Measurements from ENCODE around the gene SF3A2.

SF3A2 gene

DNA sequence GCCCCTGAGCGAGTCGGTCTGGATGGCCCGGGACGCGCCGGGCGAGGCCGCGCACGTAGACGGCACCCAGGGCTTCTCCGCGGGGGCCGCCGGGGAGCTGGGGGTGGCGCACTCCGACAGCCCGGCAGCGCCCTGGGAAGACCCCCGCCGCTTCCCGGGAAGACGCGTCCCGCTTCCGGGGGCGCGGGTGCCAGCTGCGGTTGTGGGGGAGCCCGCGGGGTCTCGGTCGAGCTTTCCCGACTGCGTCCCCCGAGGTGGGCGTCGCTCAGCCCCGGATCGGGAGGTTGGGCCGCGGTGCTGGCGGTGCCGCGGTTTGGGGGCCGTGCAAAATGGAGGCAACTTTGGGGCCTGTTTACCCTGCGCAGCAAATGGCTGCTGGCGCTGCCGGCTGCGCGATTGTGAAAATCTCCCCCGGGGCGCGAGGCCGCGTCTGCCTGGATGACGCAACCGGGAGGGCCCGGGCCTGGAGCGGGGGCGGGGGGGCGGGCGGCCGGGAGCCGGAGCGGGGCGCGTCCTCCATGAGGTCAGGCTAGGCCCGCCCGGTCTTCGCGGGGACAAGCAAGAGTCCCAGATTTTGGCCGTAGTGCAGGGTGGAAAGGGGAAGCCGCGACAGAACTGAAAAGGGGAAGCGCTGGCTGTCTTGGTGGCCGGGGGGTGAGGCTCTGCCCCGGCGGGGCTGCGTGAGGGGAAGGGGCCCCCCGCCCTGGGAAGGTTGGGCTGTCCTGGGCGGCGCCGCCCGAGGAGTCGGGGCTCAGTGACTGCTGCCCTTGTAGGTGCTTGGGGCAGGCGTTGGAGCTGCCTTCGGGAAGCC is 34.0 kb downstream of the SF3A2 start:
- H3K79me1 ChIP-seq (ENCODE audit: low read depth, low read length): peaks cover 23% of the 10 kb centered on the region
- H2AK5ac ChIP-seq (ENCODE audit: low read depth, low read length): peak overlapping the region; percentile 90
- H3K27ac ChIP-seq (replicated peaks; ENCODE audit: low read length): peak overlapping the region; percentile 43
- peak overlapping the region; percentile 100 for H3K4me3 ChIP-seq (ENCODE audit: low read length in 2 of 2)
- H2BK15ac ChIP-seq (ENCODE audit: low read length): no peak overlapping the region
- H2BK12ac ChIP-seq (ENCODE audit: low read length): no peak overlapping the region
- peak overlapping the region; percentile 100 for H3K14ac ChIP-seq (ENCODE audit: low read length)
- H3K4me1 ChIP-seq (ENCODE audit: control insufficient read depth in 2 of 2, insufficient read depth in 1 of 2, low read depth in 1 of 2, low read length in 2 of 2): peaks cover 12 to 30% of the 10 kb centered on the region in 2 donors
- WGBS, 2 donors (ENCODE audit: extremely low coverage in 2 of 2, insufficient read length in 2 of 2, insufficient replicate concordance in 1 of 2): no CpG with 5 or more reads among the region's 88 CpGs
- no peak overlapping the region for H2AFZ ChIP-seq (ENCODE audit: low read length)
- H4K91ac ChIP-seq (ENCODE audit: low read depth, low read length, poor library complexity): no peak overlapping the region
- peak overlapping the region; percentile 53 for H3K4ac ChIP-seq (ENCODE audit: low read length)
- peak overlapping the region; percentile 98 for H3K18ac ChIP-seq (ENCODE audit: low read length)
- no peak overlapping the region for H4K8ac ChIP-seq (ENCODE audit: low read depth, low read length)
- H2BK120ac ChIP-seq (ENCODE audit: low read depth, low read length): no peak overlapping the region
- H3K36me3 ChIP-seq (replicated peaks in 1 of 2; ENCODE audit: control insufficient read depth in 2 of 2, insufficient read depth in 2 of 2, low read length in 2 of 2): peaks cover 19 to 28% of the 10 kb centered on the region in 2 donors
- peak overlapping the region; percentile 100 for H3K23ac ChIP-seq (ENCODE audit: low read depth, low read length, poor library complexity)
- H3K4me2 ChIP-seq (ENCODE audit: insufficient read depth, low read length, poor library complexity, severe bottlenecking): peak overlapping the region; percentile 77
- DNase-seq (ENCODE audit: low spot score): no peak
- no peaks in the 10 kb centered on the region for H3K27me3 ChIP-seq (ENCODE audit: control insufficient read depth in 3 of 3, insufficient read depth in 3 of 3, low read depth in 1 of 3, low read length in 3 of 3)
- no peaks in the 10 kb centered on the region for H3K9me3 ChIP-seq (replicated peaks in 1 of 2; ENCODE audit: control insufficient read depth in 2 of 2, insufficient read depth in 1 of 2, low read depth in 1 of 2, low read length in 2 of 2)
- H3K9ac ChIP-seq (ENCODE audit: low read depth, low read length, poor library complexity): peak overlapping the region; percentile 99
- H2BK5ac ChIP-seq (ENCODE audit: low read length): peak overlapping the region; percentile 87

DNA sequence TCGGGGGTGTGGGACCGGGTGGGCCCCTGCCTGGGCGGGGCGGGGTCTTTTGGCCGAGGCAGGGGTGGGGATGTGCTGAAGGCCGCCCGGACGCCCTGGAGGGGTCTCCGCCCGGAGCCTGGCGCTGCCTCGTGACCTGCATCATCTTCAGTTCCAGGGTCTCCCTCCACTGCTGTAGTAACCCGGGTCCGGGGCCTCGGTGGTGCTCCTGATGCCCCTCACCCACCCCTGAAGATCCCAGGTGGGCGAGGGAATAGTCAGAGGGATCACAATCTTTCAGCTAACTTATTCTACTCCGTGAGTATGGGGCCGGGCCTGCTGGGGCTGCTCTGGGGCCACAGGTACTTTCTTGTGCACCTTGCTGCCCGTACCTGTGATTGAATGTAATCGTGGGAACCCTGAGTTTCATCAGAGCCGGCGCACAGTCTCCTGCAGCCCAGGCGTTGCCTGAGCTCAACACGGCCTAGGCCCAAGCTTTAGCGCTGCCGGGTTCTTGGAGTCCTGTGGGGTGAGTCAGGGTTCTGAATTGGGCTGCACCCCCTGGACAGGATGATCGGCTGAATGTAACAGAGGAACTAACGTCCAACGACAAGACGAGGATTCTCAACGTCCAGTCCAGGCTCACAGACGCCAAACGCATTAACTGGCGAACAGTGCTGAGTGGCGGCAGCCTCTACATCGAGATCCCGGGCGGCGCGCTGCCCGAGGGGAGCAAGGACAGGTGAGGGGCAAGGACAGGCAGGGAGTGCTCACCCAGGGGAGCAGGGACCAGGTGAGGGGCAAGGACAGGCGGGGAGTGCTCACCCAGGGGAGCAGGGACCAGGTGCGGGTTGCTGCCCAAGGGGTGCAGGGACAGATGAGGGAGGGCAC is 34.8 kb downstream of the SF3A2 start:
- Histone ChIP-seq H3K18ac (ENCODE audit: low read length) (peak overlapping the region; percentile 71), H4K8ac (ENCODE audit: low read depth, low read length) (peak overlapping the region; percentile 48), H3K4me2 (ENCODE audit: insufficient read depth, low read length, poor library complexity, severe bottlenecking) (peak overlapping the region; percentile 77), H3K4me1 (ENCODE audit: control insufficient read depth in 2 of 2, insufficient read depth in 1 of 2, low read depth in 1 of 2, low read length in 2 of 2) (peaks cover 12 to 29% of the 10 kb centered on the region in 2 donors), H3K4ac (ENCODE audit: low read length) (no peak overlapping the region), H3K23ac (ENCODE audit: low read depth, low read length, poor library complexity) (peak overlapping the region; percentile 95), H2BK15ac (ENCODE audit: low read length) (no peak overlapping the region), H3K27me3 (ENCODE audit: control insufficient read depth in 3 of 3, insufficient read depth in 3 of 3, low read depth in 1 of 3, low read length in 3 of 3) (no peaks in the 10 kb centered on the region), H2BK12ac (ENCODE audit: low read length) (no peak overlapping the region), H3K9ac (ENCODE audit: low read depth, low read length, poor library complexity) (peak overlapping the region; percentile 95), H3K9me3 (replicated peaks in 1 of 2; ENCODE audit: control insufficient read depth in 2 of 2, insufficient read depth in 1 of 2, low read depth in 1 of 2, low read length in 2 of 2) (no peaks in the 10 kb centered on the region), H4K91ac (ENCODE audit: low read depth, low read length, poor library complexity) (no peak overlapping the region), H3K14ac (ENCODE audit: low read length) (peak overlapping the region; percentile 56), H2BK120ac (ENCODE audit: low read depth, low read length) (no peak overlapping the region), H2AK5ac (ENCODE audit: low read depth, low read length) (no peak overlapping the region), H3K4me3 (ENCODE audit: low read length in 2 of 2) (peak overlapping the region; percentile 100), H3K36me3 (replicated peaks in 1 of 2; ENCODE audit: control insufficient read depth in 2 of 2, insufficient read depth in 2 of 2, low read length in 2 of 2) (peaks cover 20 to 28% of the 10 kb centered on the region in 2 donors), H2BK5ac (ENCODE audit: low read length) (peak overlapping the region; percentile 87), H2AFZ (ENCODE audit: low read length) (no peak overlapping the region), H3K79me1 (ENCODE audit: low read depth, low read length) (peaks cover 27% of the 10 kb centered on the region), H3K27ac (replicated peaks; ENCODE audit: low read length) (no peak overlapping the region)
- WGBS, 2 donors (ENCODE audit: extremely low coverage in 2 of 2, insufficient read length in 2 of 2, insufficient replicate concordance in 1 of 2): no CpG with 5 or more reads among the region's 43 CpGs
- no peak for DNase-seq (ENCODE audit: low spot score)

DNA sequence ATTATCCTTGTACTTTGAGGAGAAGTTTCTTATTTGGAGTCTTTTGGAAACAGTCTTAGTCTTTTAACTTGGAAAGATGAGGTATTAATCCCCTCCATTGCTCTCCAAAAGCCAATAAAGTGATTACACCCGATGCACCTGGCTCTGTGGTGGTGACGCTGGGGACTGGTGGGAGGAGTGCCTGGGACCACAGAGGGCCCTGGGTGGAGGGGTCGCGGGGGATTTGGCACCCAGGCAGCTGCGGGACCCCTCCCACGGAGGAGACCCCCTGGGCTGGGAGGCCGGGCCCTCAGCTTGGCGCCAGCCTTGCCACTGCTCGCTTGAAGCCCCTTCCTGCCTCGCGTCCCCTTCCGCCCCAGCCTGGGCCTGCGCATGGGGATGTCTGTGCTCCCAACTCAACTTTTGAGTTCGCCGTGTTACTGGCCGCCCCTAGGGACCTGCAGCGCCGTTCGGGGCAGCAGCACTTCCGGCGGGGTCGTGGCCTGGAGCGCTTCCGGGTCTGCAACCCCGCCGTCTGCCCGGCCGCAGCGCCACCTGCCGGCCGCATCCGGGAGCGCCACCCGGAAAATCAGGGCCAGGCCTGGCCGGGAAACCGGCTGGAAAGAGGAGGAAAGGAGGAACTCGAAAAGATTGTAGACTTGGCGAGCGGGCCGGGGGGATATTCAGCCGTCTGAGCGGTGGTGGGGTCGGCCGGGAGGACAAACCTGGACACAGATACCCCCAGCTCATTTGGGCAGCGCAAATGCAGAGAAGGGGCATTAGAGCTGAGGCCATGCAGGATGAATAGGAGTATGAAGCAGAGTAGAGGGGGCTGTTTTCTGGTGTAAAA is 36.9 kb downstream of the SF3A2 start:
- WGBS, 2 donors (ENCODE audit: extremely low coverage in 2 of 2, insufficient read length in 2 of 2, insufficient replicate concordance in 1 of 2): no CpG with 5 or more reads among the region's 45 CpGs
- Histone ChIP-seq H3K14ac (ENCODE audit: low read length) (no peak overlapping the region), H2BK5ac (ENCODE audit: low read length) (peak overlapping the region; percentile 39), H3K79me1 (ENCODE audit: low read depth, low read length) (peaks cover 24% of the 10 kb centered on the region), H3K4me1 (ENCODE audit: control insufficient read depth in 2 of 2, insufficient read depth in 1 of 2, low read depth in 1 of 2, low read length in 2 of 2) (peaks cover 12 to 24% of the 10 kb centered on the region in 2 donors), H3K23ac (ENCODE audit: low read depth, low read length, poor library complexity) (peak overlapping the region; percentile 80), H3K27me3 (ENCODE audit: control insufficient read depth in 3 of 3, insufficient read depth in 3 of 3, low read depth in 1 of 3, low read length in 3 of 3) (no peaks in the 10 kb centered on the region), H2BK15ac (ENCODE audit: low read length) (no peak overlapping the region), H3K18ac (ENCODE audit: low read length) (peak overlapping the region; percentile 83), H3K36me3 (replicated peaks in 1 of 2; ENCODE audit: control insufficient read depth in 2 of 2, insufficient read depth in 2 of 2, low read length in 2 of 2) (peaks cover 20 to 28% of the 10 kb centered on the region in 2 donors), H2BK120ac (ENCODE audit: low read depth, low read length) (no peak overlapping the region), H2AK5ac (ENCODE audit: low read depth, low read length) (no peak overlapping the region), H3K4me2 (ENCODE audit: insufficient read depth, low read length, poor library complexity, severe bottlenecking) (peak overlapping the region; percentile 45), H2BK12ac (ENCODE audit: low read length) (no peak overlapping the region), H3K9me3 (replicated peaks in 1 of 2; ENCODE audit: control insufficient read depth in 2 of 2, insufficient read depth in 1 of 2, low read depth in 1 of 2, low read length in 2 of 2) (no peaks in the 10 kb centered on the region), H3K4me3 (ENCODE audit: low read length in 2 of 2) (peak overlapping the region; percentile 11 to 65), H3K9ac (ENCODE audit: low read depth, low read length, poor library complexity) (peak overlapping the region; percentile 44), H4K91ac (ENCODE audit: low read depth, low read length, poor library complexity) (peak overlapping the region; percentile 87), H4K8ac (ENCODE audit: low read depth, low read length) (no peak overlapping the region), H3K4ac (ENCODE audit: low read length) (no peak overlapping the region), H3K27ac (replicated peaks; ENCODE audit: low read length) (peak overlapping the region; percentile 71), H2AFZ (ENCODE audit: low read length) (no peak overlapping the region)
- peak; percentile 80 for DNase-seq (ENCODE audit: low spot score)
